Measurements from ENCODE around the gene GZMB. TPM values are rescaled to one million over a fixed set of nuclear protein-coding genes. Genes with fewer than 3 reads are reported as not detected.

The GZMB gene
- total RNA-seq, 1 experiment from 2014 or later, result not detected

DNA sequence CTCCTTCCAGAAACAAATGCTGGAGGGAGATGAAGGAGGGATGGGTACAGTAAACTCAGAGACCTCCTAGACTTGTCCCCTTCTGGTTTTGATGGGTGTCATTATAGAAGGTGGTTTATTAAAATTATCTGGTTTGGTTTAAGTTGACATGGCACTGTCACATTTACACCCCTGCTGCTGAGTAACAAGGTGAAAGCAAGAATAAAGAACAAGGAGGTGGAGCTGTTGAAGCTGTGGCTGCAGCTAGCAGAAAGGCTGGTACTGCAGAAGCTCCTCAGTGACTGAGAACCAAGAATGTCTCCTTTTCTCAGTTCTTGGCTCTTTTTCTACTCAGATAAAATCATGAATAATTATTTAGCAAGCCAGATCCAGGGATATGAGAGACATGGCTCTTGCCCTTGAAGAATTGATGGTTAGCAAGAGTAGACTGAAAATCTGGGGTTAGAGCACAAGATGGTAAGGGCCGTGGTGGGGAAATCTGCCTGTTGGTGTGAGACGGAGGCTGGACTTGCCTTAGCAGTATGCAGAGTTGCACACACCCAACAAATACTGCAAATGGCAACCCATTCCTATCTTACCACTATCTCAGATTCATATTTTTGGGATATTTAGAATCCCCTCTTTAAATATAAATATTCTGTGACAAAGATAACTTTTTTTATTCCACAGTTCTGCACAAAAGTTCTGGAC, 24.2 kb downstream of the GZMB start, which contains the start of gene GZMH:
GZMH (minus strand) TSS at position 31 of the 690 bp plus-strand sequence. CDS start 72 bp downstream, outside the sequence.
- Histone ChIP-seq H3K27me3 (ENCODE audit: insufficient read depth, low read length) (no peaks in the 10 kb centered on the region), H3K56ac (ENCODE audit: insufficient read length, low read depth, low read length) (no peak within 1 kb of the TSS), H3K9ac (ENCODE audit: extremely low read depth, insufficient read length, low read length) (no peak within 1 kb of the TSS), H3T11ph (ENCODE audit: low read length) (no peak within 1 kb of the TSS), H4K8ac (replicated peaks; ENCODE audit: insufficient read length, low read depth, low read length) (no peak within 1 kb of the TSS), H3K4me2 (ENCODE audit: insufficient read depth, insufficient read length, low read length) (no peak within 1 kb of the TSS), H2BK120ac (ENCODE audit: low read depth, low read length, poor library complexity, severe bottlenecking) (no peak within 1 kb of the TSS), H3K9me3 (ENCODE audit: control insufficient read depth, low read depth, low read length) (no peaks in the 10 kb centered on the region), H4K20me1 (ENCODE audit: control insufficient read depth, insufficient read depth, insufficient read length) (no peaks in the 10 kb centered on the region), H3K79me1 (ENCODE audit: insufficient read depth, low read depth, low read length, poor library complexity, severe bottlenecking) (no peaks in the 10 kb centered on the region), H3K23ac (ENCODE audit: insufficient read length, low read depth, low read length) (no peak within 1 kb of the TSS), H4K91ac (ENCODE audit: insufficient read length, low read depth, low read length) (no peak within 1 kb of the TSS), H2BK15ac (ENCODE audit: low read depth, low read length) (no peak within 1 kb of the TSS), H2BK5ac (ENCODE audit: insufficient read length, low read length) (no peak within 1 kb of the TSS), H3K18ac (ENCODE audit: insufficient read length, low read depth, low read length) (no peak within 1 kb of the TSS), H4K5ac (ENCODE audit: insufficient read length, low read depth, low read length) (no peak within 1 kb of the TSS), H2AFZ (ENCODE audit: low read length) (no peak within 1 kb of the TSS), H3K79me2 (ENCODE audit: insufficient read depth, low read length) (no peaks in the 10 kb centered on the region), H3K27ac (ENCODE audit: insufficient read length, low read depth, low read length) (no peak within 1 kb of the TSS), H3K23me2 (ENCODE audit: insufficient read length, low read depth, low read length, poor library complexity, severe bottlenecking) (no peaks in the 10 kb centered on the region), H2BK12ac (ENCODE audit: insufficient read length, low read depth, low read length) (no peak within 1 kb of the TSS), H2AK5ac (ENCODE audit: insufficient read length, low read length) (no peak within 1 kb of the TSS), H2BK20ac (ENCODE audit: low read depth, low read length, poor library complexity, severe bottlenecking) (no peak within 1 kb of the TSS), H3K14ac (ENCODE audit: insufficient read depth, low read length) (no peak within 1 kb of the TSS), H3K4me1 (ENCODE audit: insufficient read depth, low read length) (no peaks in the 10 kb centered on the region; the same call in 1 of the 2 replicates), H3K4ac (ENCODE audit: low read depth, low read length) (no peak within 1 kb of the TSS)
- Mint-ChIP-seq H3K27me3 (ENCODE audit: low read depth) (peaks cover 2% of the 10 kb centered on the region), H3K9me3 (peaks cover 0 to 92% of the 10 kb centered on the region in 2 experiments; a peak in 2 of 5 replicates), H3K36me3 (ENCODE audit: insufficient read depth in 1 of 3, low read depth in 3 of 3) (peaks cover 0 to 53% (median 0%) of the 10 kb centered on the region in 3 experiments; a peak in 2 of 7 replicates), H3K4me1 (no peaks in the 10 kb centered on the region), H3K4me3 (no peak within 1 kb of the TSS), H3K27ac (no peak within 1 kb of the TSS)
- WGBS (ENCODE audit: extremely low coverage, insufficient read length, low lambda C conversion rate), result no CpG with 5 or more reads among the region's 2 CpGs
- TF ChIP-seq, protein P1, sequence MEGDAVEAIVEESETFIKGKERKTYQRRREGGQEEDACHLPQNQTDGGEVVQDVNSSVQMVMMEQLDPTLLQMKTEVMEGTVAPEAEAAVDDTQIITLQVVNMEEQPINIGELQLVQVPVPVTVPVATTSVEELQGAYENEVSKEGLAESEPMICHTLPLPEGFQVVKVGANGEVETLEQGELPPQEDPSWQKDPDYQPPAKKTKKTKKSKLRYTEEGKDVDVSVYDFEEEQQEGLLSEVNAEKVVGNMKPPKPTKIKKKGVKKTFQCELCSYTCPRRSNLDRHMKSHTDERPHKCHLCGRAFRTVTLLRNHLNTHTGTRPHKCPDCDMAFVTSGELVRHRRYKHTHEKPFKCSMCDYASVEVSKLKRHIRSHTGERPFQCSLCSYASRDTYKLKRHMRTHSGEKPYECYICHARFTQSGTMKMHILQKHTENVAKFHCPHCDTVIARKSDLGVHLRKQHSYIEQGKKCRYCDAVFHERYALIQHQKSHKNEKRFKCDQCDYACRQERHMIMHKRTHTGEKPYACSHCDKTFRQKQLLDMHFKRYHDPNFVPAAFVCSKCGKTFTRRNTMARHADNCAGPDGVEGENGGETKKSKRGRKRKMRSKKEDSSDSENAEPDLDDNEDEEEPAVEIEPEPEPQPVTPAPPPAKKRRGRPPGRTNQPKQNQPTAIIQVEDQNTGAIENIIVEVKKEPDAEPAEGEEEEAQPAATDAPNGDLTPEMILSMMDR (conservative IDR thresholded peaks at IDR 0.05), result no peak
- no peak for DNase-seq

All from H9 (cell line).